ENCODE measurements around the gene RTN4RL2. TPM values are rescaled to one million over a fixed set of nuclear protein-coding genes. Genes with fewer than 3 reads are reported as not detected.

RTN4RL2 gene
- polyA plus RNA-seq, 1 donor from 2014 or later: 0.66 TPM

GRCh38 chr11:57497303-57498247 is 37.2 kb downstream of the RTN4RL2 start:
- Histone ChIP-seq H3K27me3 (ENCODE audit: insufficient read depth, low read depth, low read length) (no peaks in the 10 kb centered on the region), H3K9me3 (ENCODE audit: low read length) (no peaks in the 10 kb centered on the region), H3F3A (ENCODE audit: insufficient read depth, low read length, poor library complexity, severe bottlenecking) (no peaks in the 10 kb centered on the region), H3K9ac (ENCODE audit: low read length) (no peak overlapping the region), H2AFZ (ENCODE audit: low read depth, low read length) (no peak overlapping the region), H3K27ac (ENCODE audit: low read length) (no peak overlapping the region), H3K79me2 (replicated peaks; ENCODE audit: insufficient read depth, low read length) (no peaks in the 10 kb centered on the region), H3K4me3 (ENCODE audit: low read length) (no peak overlapping the region), H4K20me1 (ENCODE audit: insufficient read depth) (no peaks in the 10 kb centered on the region), H3K4me2 (ENCODE audit: low read length) (no peak overlapping the region), H3K9me2 (ENCODE audit: insufficient read depth, low read length) (no peaks in the 10 kb centered on the region), H3K36me3 (ENCODE audit: insufficient read depth, low read length) (no peaks in the 10 kb centered on the region)
- no peak for TF ChIP-seq RAD21 (conservative IDR thresholded peaks at IDR 0.05)
- no peak for TF ChIP-seq CTCF (IDR thresholded peaks at IDR 0.05; ENCODE audit: poor library complexity, severe bottlenecking)
- TF ChIP-seq EP300 (conservative IDR thresholded peaks at IDR 0.05; ENCODE audit: poor library complexity, severe bottlenecking): no peak
- no peak for TF ChIP-seq SMC3 (conservative IDR thresholded peaks at IDR 0.05; ENCODE audit: poor library complexity)
- TF ChIP-seq MXI1 (conservative IDR thresholded peaks at IDR 0.05; ENCODE audit: poor library complexity, severe bottlenecking): no peak
- no peak for TF ChIP-seq EZH2 (IDR thresholded peaks at IDR 0.05; ENCODE audit: borderline replicate concordance, insufficient read depth, low read length, poor library complexity, severe bottlenecking)
- TF ChIP-seq POLR2AphosphoS5 (IDR thresholded peaks at IDR 0.05): no peak
- TF ChIP-seq, protein P1, sequence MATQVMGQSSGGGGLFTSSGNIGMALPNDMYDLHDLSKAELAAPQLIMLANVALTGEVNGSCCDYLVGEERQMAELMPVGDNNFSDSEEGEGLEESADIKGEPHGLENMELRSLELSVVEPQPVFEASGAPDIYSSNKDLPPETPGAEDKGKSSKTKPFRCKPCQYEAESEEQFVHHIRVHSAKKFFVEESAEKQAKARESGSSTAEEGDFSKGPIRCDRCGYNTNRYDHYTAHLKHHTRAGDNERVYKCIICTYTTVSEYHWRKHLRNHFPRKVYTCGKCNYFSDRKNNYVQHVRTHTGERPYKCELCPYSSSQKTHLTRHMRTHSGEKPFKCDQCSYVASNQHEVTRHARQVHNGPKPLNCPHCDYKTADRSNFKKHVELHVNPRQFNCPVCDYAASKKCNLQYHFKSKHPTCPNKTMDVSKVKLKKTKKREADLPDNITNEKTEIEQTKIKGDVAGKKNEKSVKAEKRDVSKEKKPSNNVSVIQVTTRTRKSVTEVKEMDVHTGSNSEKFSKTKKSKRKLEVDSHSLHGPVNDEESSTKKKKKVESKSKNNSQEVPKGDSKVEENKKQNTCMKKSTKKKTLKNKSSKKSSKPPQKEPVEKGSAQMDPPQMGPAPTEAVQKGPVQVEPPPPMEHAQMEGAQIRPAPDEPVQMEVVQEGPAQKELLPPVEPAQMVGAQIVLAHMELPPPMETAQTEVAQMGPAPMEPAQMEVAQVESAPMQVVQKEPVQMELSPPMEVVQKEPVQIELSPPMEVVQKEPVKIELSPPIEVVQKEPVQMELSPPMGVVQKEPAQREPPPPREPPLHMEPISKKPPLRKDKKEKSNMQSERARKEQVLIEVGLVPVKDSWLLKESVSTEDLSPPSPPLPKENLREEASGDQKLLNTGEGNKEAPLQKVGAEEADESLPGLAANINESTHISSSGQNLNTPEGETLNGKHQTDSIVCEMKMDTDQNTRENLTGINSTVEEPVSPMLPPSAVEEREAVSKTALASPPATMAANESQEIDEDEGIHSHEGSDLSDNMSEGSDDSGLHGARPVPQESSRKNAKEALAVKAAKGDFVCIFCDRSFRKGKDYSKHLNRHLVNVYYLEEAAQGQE (IDR thresholded peaks at IDR 0.05; ENCODE audit: borderline replicate concordance): no peak
- TF ChIP-seq TAF1 (IDR thresholded peaks at IDR 0.05; ENCODE audit: low read depth): no peak

DNA sequence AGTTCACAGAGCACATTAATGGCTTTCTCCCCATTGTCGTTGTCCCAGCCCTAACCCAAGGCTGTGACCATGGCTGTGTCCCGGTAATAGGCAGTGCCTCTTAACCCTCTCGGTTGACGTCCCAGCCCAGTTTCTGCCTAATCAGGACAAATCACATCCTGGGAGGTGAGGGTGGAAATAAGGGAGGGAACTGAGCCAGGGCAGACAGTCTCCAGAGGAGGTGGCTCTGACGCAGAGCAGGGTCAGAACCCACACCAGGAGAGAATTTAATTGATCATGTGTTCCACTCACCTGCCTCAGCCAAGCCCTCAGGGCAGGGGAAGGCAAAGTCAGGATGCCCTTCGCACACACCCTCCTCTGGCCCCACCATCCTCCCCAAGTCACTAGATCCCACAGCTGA is 38.2 kb downstream of the RTN4RL2 start:
- Histone ChIP-seq H3K9me2 (ENCODE audit: insufficient read depth, low read length) (no peaks in the 10 kb centered on the region), H3F3A (ENCODE audit: insufficient read depth, low read length, poor library complexity, severe bottlenecking) (no peaks in the 10 kb centered on the region), H3K27me3 (ENCODE audit: insufficient read depth, low read depth, low read length) (no peaks in the 10 kb centered on the region), H2AFZ (ENCODE audit: low read depth, low read length) (no peak overlapping the region), H3K4me3 (ENCODE audit: low read length) (no peak overlapping the region), H3K79me2 (replicated peaks; ENCODE audit: insufficient read depth, low read length) (no peaks in the 10 kb centered on the region), H3K4me2 (ENCODE audit: low read length) (no peak overlapping the region), H3K27ac (ENCODE audit: low read length) (no peak overlapping the region), H3K9me3 (ENCODE audit: low read length) (no peaks in the 10 kb centered on the region), H3K36me3 (ENCODE audit: insufficient read depth, low read length) (no peaks in the 10 kb centered on the region), H3K9ac (ENCODE audit: low read length) (no peak overlapping the region), H4K20me1 (ENCODE audit: insufficient read depth) (no peaks in the 10 kb centered on the region)
- TF ChIP-seq RAD21 (conservative IDR thresholded peaks at IDR 0.05) (no peak), POLR2AphosphoS5 (IDR thresholded peaks at IDR 0.05) (no peak), CTCF (IDR thresholded peaks at IDR 0.05; ENCODE audit: poor library complexity, severe bottlenecking) (no peak), EP300 (conservative IDR thresholded peaks at IDR 0.05; ENCODE audit: poor library complexity, severe bottlenecking) (no peak), SMC3 (conservative IDR thresholded peaks at IDR 0.05; ENCODE audit: poor library complexity) (no peak), MXI1 (conservative IDR thresholded peaks at IDR 0.05; ENCODE audit: poor library complexity, severe bottlenecking) (no peak), EZH2 (IDR thresholded peaks at IDR 0.05; ENCODE audit: borderline replicate concordance, insufficient read depth, low read length, poor library complexity, severe bottlenecking) (no peak), TAF1 (IDR thresholded peaks at IDR 0.05; ENCODE audit: low read depth) (no peak)
- TF ChIP-seq, protein P1 (IDR thresholded peaks at IDR 0.05; ENCODE audit: borderline replicate concordance): no peak
